GM23338 (cell line): ENCODE data around the gene MBLAC1. TPM values are rescaled to one million over a fixed set of nuclear protein-coding genes. Genes with fewer than 3 reads are reported as not detected.

Source experiments
- ATAC-seq: fragments of 200-7000 bp; cut with Tn5 transposase; 3 replicates; pipeline ENCODE4 v1.9.1; 2020
- DNase-seq: peaks from one replicate; pipeline ENCODE4 v3.0.0-alpha.2; 2015; ENCODE audit warnings: low spot score
- H2AFZ ChIP-seq: fragments of 200-600 bp; sonication (generic); 2 replicates; pipeline ENCODE4 v1.8.0; 2016; ENCODE audit warnings: antibody characterized with exemption, mild to moderate bottlenecking, moderate library complexity
- H3F3A ChIP-seq: fragments of 200-600 bp; sonication (generic); replicated peaks from 2 replicates; pipeline ENCODE4 v1.8.0; 2017; ENCODE audit warnings: antibody characterized with exemption, mixed run types, low read depth
- H3K27ac ChIP-seq: fragments of 200-600 bp; sonication (generic); 2 replicates; pipeline ENCODE4 v1.6.1; 2016; ENCODE audit warnings: low read depth
- H3K27me3 ChIP-seq: fragments of 200-600 bp; sonication (generic); 2 replicates; pipeline ENCODE4 v1.8.0; 2016; ENCODE audit warnings: mild to moderate bottlenecking, mixed run types, moderate library complexity; ENCODE audit not compliant: insufficient read depth
- H3K36me3 ChIP-seq: fragments of 200-600 bp; sonication (generic); 2 replicates; pipeline ENCODE4 v1.8.0; 2016; ENCODE audit warnings: mild to moderate bottlenecking; ENCODE audit not compliant: insufficient read depth
- H3K4me1 ChIP-seq: fragments of 200-600 bp; sonication (generic); 2 replicates; pipeline ENCODE4 v1.8.0; 2016; ENCODE audit warnings: mild to moderate bottlenecking, moderate library complexity; ENCODE audit not compliant: insufficient read depth
- H3K4me2 ChIP-seq: fragments of 200-600 bp; sonication (generic); 2 replicates; pipeline ENCODE4 v1.7.1; 2017; ENCODE audit warnings: mixed run types
- H3K4me3 ChIP-seq: fragments of 200-600 bp; sonication (generic); 2 replicates; pipeline ENCODE4 v1.6.1; 2016; ENCODE audit warnings: mixed run types
- H3K79me2 ChIP-seq: fragments of 200-600 bp; sonication (generic); replicated peaks from 2 replicates; pipeline ENCODE4 v1.8.0; 2017; ENCODE audit warnings: mild to moderate bottlenecking; ENCODE audit not compliant: insufficient read depth
- H3K9me2 ChIP-seq: fragments of 200-600 bp; sonication (generic); 2 replicates; pipeline ENCODE4 v1.8.0; 2017; ENCODE audit not compliant: insufficient read depth
- H4K20me1 ChIP-seq: fragments of 200-600 bp; sonication (generic); replicated peaks from 2 replicates; pipeline ENCODE4 v1.8.0; 2017; ENCODE audit warnings: mild to moderate bottlenecking; ENCODE audit not compliant: insufficient read depth
- H3K27ac Mint-ChIP-seq: 2 replicates; pipeline ENCODE4 v1.8.0; 2020; ENCODE audit warnings: inconsistent platforms, mild to moderate bottlenecking, moderate library complexity, mixed read lengths
- H3K27me3 Mint-ChIP-seq: 3 replicates; pipeline ENCODE4 v1.8.0; 2022; ENCODE audit warnings: low read depth, mild to moderate bottlenecking, moderate library complexity, mixed read lengths, inconsistent platforms; ENCODE audit not compliant: insufficient read depth, poor library complexity
- H3K36me3 Mint-ChIP-seq: 3 replicates; pipeline ENCODE4 v1.8.0; 2021; ENCODE audit warnings: low read depth, mild to moderate bottlenecking, inconsistent platforms, moderate library complexity, mixed read lengths
- H3K4me1 Mint-ChIP-seq: 3 replicates; pipeline ENCODE4 v1.8.0; 2020; ENCODE audit warnings: mild to moderate bottlenecking, inconsistent platforms, mixed read lengths
- H3K4me3 Mint-ChIP-seq: 3 replicates; pipeline ENCODE4 v1.8.0; 2021; ENCODE audit warnings: moderate library complexity, mild to moderate bottlenecking, inconsistent platforms, mixed read lengths
- H3K9me3 Mint-ChIP-seq: 3 replicates; pipeline ENCODE4 v1.8.0; 2020; ENCODE audit warnings: moderate library complexity, mild to moderate bottlenecking, inconsistent platforms, mixed read lengths
- CREB1 ChIP-seq: fragments of 250-450 bp; sonication (Bioruptor Pico); IDR thresholded peaks from 2 replicates; pipeline ENCODE4 v1.5.0; 2020; ENCODE audit warnings: low read depth, mild to moderate bottlenecking, moderate library complexity
- CTCF ChIP-seq, 2 experiments: fragments of 200-600 bp in 1 of 2; sonication (generic) in 1 of 2; conservative IDR thresholded peaks; 2 replicates each; pipeline versions ENCODE4 v1.5.1 to v1.6.1; 2016 to 2017; ENCODE audit warnings: antibody characterized with exemption in 2 of 2, low read depth in 2 of 2, mild to moderate bottlenecking in 2 of 2, moderate library complexity in 1 of 2
- ETS1 ChIP-seq: IDR thresholded peaks from 2 replicates; pipeline ENCODE4 v1.6.1; 2016; ENCODE audit warnings: antibody characterized with exemption
- EZH2 ChIP-seq: fragments of 200-600 bp; sonication (generic); IDR thresholded peaks from one replicate; pipeline ENCODE4 v1.8.0; 2017; ENCODE audit warnings: antibody characterized with exemption, mild to moderate bottlenecking, low read depth; ENCODE audit not compliant: unreplicated experiment
- JUNB ChIP-seq: IDR thresholded peaks from one replicate; pipeline ENCODE4 v1.6.1; 2016; ENCODE audit warnings: antibody characterized with exemption; ENCODE audit not compliant: unreplicated experiment
- NANOG ChIP-seq: IDR thresholded peaks from 2 replicates; pipeline ENCODE4 v1.6.1; 2016; ENCODE audit warnings: antibody characterized with exemption, borderline replicate concordance
- POLR2AphosphoS5 ChIP-seq: IDR thresholded peaks from 2 replicates; pipeline ENCODE4 v1.6.1; 2016; ENCODE audit warnings: antibody characterized with exemption, low read depth
- STAT1 ChIP-seq: IDR thresholded peaks from one replicate; pipeline ENCODE4 v1.6.1; 2016; ENCODE audit warnings: antibody characterized with exemption; ENCODE audit not compliant: unreplicated experiment
- ZNF114 ChIP-seq: fragments of 250-450 bp; sonication (Bioruptor Pico); IDR thresholded peaks from 2 replicates; pipeline ENCODE4 v1.5.0; 2020; ENCODE audit warnings: mild to moderate bottlenecking, moderate library complexity
- ZNF462 ChIP-seq: fragments of 250-450 bp; sonication (Bioruptor Pico); IDR thresholded peaks from 2 replicates; pipeline ENCODE4 v1.5.0; 2020; ENCODE audit warnings: mild to moderate bottlenecking, moderate library complexity
- polyA plus RNA-seq: library from polyadenylated mRNA; unstranded; fragments of >200 nt; fragmentation: Nextera tagmentation; extraction: Ambion mirVana; gene quantifications from 2 replicates; pipeline ENCODE4 v1.2.1, GENCODE V29; 2016
- total RNA-seq: library from RNA; depleted of rRNA; stranded (reverse); fragments of >200 nt; shearing (Covaris generic); gene quantifications from 2 replicates; pipeline ENCODE4 v1.2.3, GENCODE V29; 2014

Gene MBLAC1
- total and polyA plus RNA-seq, 2 experiments from 2014 or later = 2.7 to 5.7 TPM

- DNase-seq (peak; percentile 100), ATAC-seq (peak; percentile 96)
- Mint-ChIP-seq H3K4me3 (peak within 1 kb of the TSS; percentile 95), H3K9me3 (peaks cover 4% of the 10 kb centered on the region; the same call in 1 of the 3 replicates), H3K27ac (peak within 1 kb of the TSS; percentile 90), H3K36me3 (peaks cover 30% of the 10 kb centered on the region), H3K4me1 (peaks cover 25% of the 10 kb centered on the region), H3K27me3 (peaks cover 17% of the 10 kb centered on the region)
- H3K79me2 ChIP-seq = peaks cover 29% of the 10 kb centered on the region
- no peaks in the 10 kb centered on the region for H3K36me3 ChIP-seq
- H2AFZ ChIP-seq = peak within 1 kb of the TSS; percentile 80
- peak within 1 kb of the TSS; percentile 89 for H3K4me2 ChIP-seq
- H4K20me1 ChIP-seq = peaks cover 10% of the 10 kb centered on the region
- H3F3A ChIP-seq = peaks cover 18% of the 10 kb centered on the region
- peaks cover 22% of the 10 kb centered on the region for H3K4me1 ChIP-seq
- peak within 1 kb of the TSS; percentile 91 for H3K27ac ChIP-seq
- no peaks in the 10 kb centered on the region for H3K27me3 ChIP-seq
- no peaks in the 10 kb centered on the region for H3K9me2 ChIP-seq
- TF ChIP-seq NANOG (no peak), POLR2AphosphoS5 (peak; percentile 94), CTCF (conservative IDR thresholded peaks at IDR 0.05; ENCODE audit: low read depth in 2 of 2) (peak in 1 of 2 experiments; percentile 23; a peak in 2 of 4 replicates), ETS1 (no peak; the same call in 1 of the 2 replicates), CREB1 (CRISPR knock-in tag) (peak; percentile 76)
- H3K4me3 ChIP-seq = peak within 1 kb of the TSS; percentile 97
These were observed 22.0 kb downstream of the MBLAC1 start, which contains the start of gene LAMTOR4 for GRCh38 chr7:100148559-100149328. Gene LAMTOR4, plus strand, starts transcription at chr7:100148918. Its CDS starts 55 bp downstream, at chr7:100148973.

- H3K4me1 Mint-ChIP-seq = peaks cover 29% of the 10 kb centered on the region
- H3K36me3 ChIP-seq = no peaks in the 10 kb centered on the region
These were observed 25.6 kb downstream of the MBLAC1 start for GRCh38 chr7:100152404-100152803.

More at GRCh38 chr7:100152404-100152803, 25.6 kb downstream of the MBLAC1 start:
- Histone ChIP-seq H3K4me3 (no peak overlapping the region), H3F3A (peaks cover 34% of the 10 kb centered on the region), H2AFZ (no peak overlapping the region), H3K27me3 (no peaks in the 10 kb centered on the region), H3K4me1 (peaks cover 22% of the 10 kb centered on the region), H3K79me2 (peaks cover 29% of the 10 kb centered on the region), H4K20me1 (peaks cover 11% of the 10 kb centered on the region), H3K27ac (peak overlapping the region; percentile 48; the same call in 1 of the 2 replicates), H3K4me2 (no peak overlapping the region), H3K9me2 (no peaks in the 10 kb centered on the region)
- no peak overlapping the region for H3K27ac Mint-ChIP-seq
- ATAC-seq (no peak), DNase-seq (no peak)
- peaks cover 61% of the 10 kb centered on the region for H3K36me3 Mint-ChIP-seq
- no peaks in the 10 kb centered on the region for H3K9me3 Mint-ChIP-seq
- peaks cover 16% of the 10 kb centered on the region for H3K27me3 Mint-ChIP-seq
- no peak for TF ChIP-seq ETS1
- no peak for TF ChIP-seq NANOG
- no peak for TF ChIP-seq JUNB
- TF ChIP-seq STAT1 = no peak
- TF ChIP-seq ZNF114 = no peak
- TF ChIP-seq EZH2 = no peak
- TF ChIP-seq ZNF462 = no peak
- no peak for TF ChIP-seq CREB1 (CRISPR knock-in tag)
- no peak overlapping the region; the same call in 2 of the 3 replicates for H3K4me3 Mint-ChIP-seq
